Measurements from ENCODE around the gene ARHGAP45. TPM values are rescaled to one million over a fixed set of nuclear protein-coding genes. Genes with fewer than 3 reads are reported as not detected.
A peak's percentile ranks its signal among the peaks of the same experiment; 100 is the strongest.

The ARHGAP45 gene
- total RNA-seq, 2 donors from 2014 or later: 603 to 646 TPM

GRCh38 chr19:1073956-1074517 lies 7.1 kb downstream of the ARHGAP45 start:
- H3K4me1 Mint-ChIP-seq: peaks cover 43% of the 10 kb centered on the region
- peaks cover 13% of the 10 kb centered on the region for H3K36me3 Mint-ChIP-seq (ENCODE audit: low read depth)
- ATAC-seq: no peak

GRCh38 chr19:1074544-1075283 lies 7.7 kb downstream of the ARHGAP45 start:
- Mint-ChIP-seq H3K4me1 (peaks cover 41% of the 10 kb centered on the region), H3K36me3 (ENCODE audit: low read depth) (peaks cover 9% of the 10 kb centered on the region), H3K27ac (peak overlapping the region; percentile 97), H3K27me3 (no peaks in the 10 kb centered on the region), H3K4me3 (peak overlapping the region; percentile 79)
- no peaks in the 10 kb centered on the region for H3K9me3 ChIP-seq (ENCODE audit: control insufficient read depth, low read length, poor library complexity, severe bottlenecking)
- DNase-seq: peak; percentile 91 to 95 (median 93)
- peak; percentile 49 for ATAC-seq

More at GRCh38 chr19:1073956-1074517, 7.1 kb downstream of the ARHGAP45 start:
- H3K9me3 ChIP-seq (ENCODE audit: control insufficient read depth, low read length, poor library complexity, severe bottlenecking): no peaks in the 10 kb centered on the region
- no peaks in the 10 kb centered on the region for H3K27me3 Mint-ChIP-seq
- peak overlapping the region; percentile 79 for H3K4me3 Mint-ChIP-seq
- H3K27ac Mint-ChIP-seq: peak overlapping the region; percentile 96
- DNase-seq: no peak

- ATAC-seq (no peak), DNase-seq (no peak)
- no peaks in the 10 kb centered on the region for H3K27me3 Mint-ChIP-seq
- H3K4me1 Mint-ChIP-seq: peaks cover 52% of the 10 kb centered on the region
- peak overlapping the region; percentile 86 for H3K4me3 Mint-ChIP-seq
- peaks cover 9% of the 10 kb centered on the region for H3K36me3 Mint-ChIP-seq (ENCODE audit: low read depth)
- no peaks in the 10 kb centered on the region for H3K9me3 ChIP-seq (ENCODE audit: control insufficient read depth, low read length, poor library complexity, severe bottlenecking)
- H3K27ac Mint-ChIP-seq: peak overlapping the region; percentile 97
Measured at GRCh38 chr19:1076046-1076386, 9.0 kb downstream of the ARHGAP45 start.

GRCh38 chr19:1076951-1077350 lies 10.0 kb downstream of the ARHGAP45 start:
- peaks cover 51% of the 10 kb centered on the region for H3K4me1 Mint-ChIP-seq

GRCh38 chr19:1079566-1080111 lies 12.7 kb downstream of the ARHGAP45 start:
- peak overlapping the region; percentile 92 for H3K4me3 Mint-ChIP-seq
- DNase-seq: no peak
- peaks cover 2% of the 10 kb centered on the region for H3K36me3 Mint-ChIP-seq (ENCODE audit: low read depth)
- no peak for ATAC-seq
- H3K9me3 ChIP-seq (ENCODE audit: control insufficient read depth, low read length, poor library complexity, severe bottlenecking): no peaks in the 10 kb centered on the region
- no peaks in the 10 kb centered on the region for H3K27me3 Mint-ChIP-seq
- peaks cover 43% of the 10 kb centered on the region for H3K4me1 Mint-ChIP-seq
- H3K27ac Mint-ChIP-seq: peak overlapping the region; percentile 97

More at GRCh38 chr19:1076951-1077350, 10.0 kb downstream of the ARHGAP45 start:
- DNase-seq (peak; percentile 81 to 91 (median 85)), ATAC-seq (peak; percentile 80)
- H3K36me3 Mint-ChIP-seq (ENCODE audit: low read depth): peaks cover 6% of the 10 kb centered on the region
- H3K27me3 Mint-ChIP-seq: no peaks in the 10 kb centered on the region
- no peaks in the 10 kb centered on the region for H3K9me3 ChIP-seq (ENCODE audit: control insufficient read depth, low read length, poor library complexity, severe bottlenecking)
- peak overlapping the region; percentile 92 for H3K4me3 Mint-ChIP-seq
- H3K27ac Mint-ChIP-seq: peak overlapping the region; percentile 97

- DNase-seq: no peak
- ATAC-seq: no peak
- H3K4me1 Mint-ChIP-seq: peaks cover 47% of the 10 kb centered on the region
- H3K27ac Mint-ChIP-seq: peak overlapping the region; percentile 97
- H3K4me3 Mint-ChIP-seq: peak overlapping the region; percentile 92
- no peaks in the 10 kb centered on the region for H3K27me3 Mint-ChIP-seq
- peaks cover 6% of the 10 kb centered on the region for H3K36me3 Mint-ChIP-seq (ENCODE audit: low read depth)
- H3K9me3 ChIP-seq (ENCODE audit: control insufficient read depth, low read length, poor library complexity, severe bottlenecking): no peaks in the 10 kb centered on the region
Measured at GRCh38 chr19:1080360-1081161, 13.6 kb downstream of the ARHGAP45 start.

- no peaks in the 10 kb centered on the region for H3K9me3 ChIP-seq (ENCODE audit: control insufficient read depth, low read length, poor library complexity, severe bottlenecking)
- ATAC-seq: no peak
- peaks cover 7% of the 10 kb centered on the region for H3K36me3 Mint-ChIP-seq (ENCODE audit: low read depth)
- H3K27me3 Mint-ChIP-seq: no peaks in the 10 kb centered on the region
- H3K4me1 Mint-ChIP-seq: peaks cover 41% of the 10 kb centered on the region
- peak overlapping the region; percentile 97 for H3K27ac Mint-ChIP-seq
- peak in 1 of 3 donors; percentile 24 for DNase-seq
- H3K4me3 Mint-ChIP-seq: peak overlapping the region; percentile 92
Measured at GRCh38 chr19:1081301-1082164, 14.6 kb downstream of the ARHGAP45 start.

GRCh38 chr19:1082165-1082927 lies 15.4 kb downstream of the ARHGAP45 start:
- H3K27me3 Mint-ChIP-seq: no peaks in the 10 kb centered on the region
- peaks cover 37% of the 10 kb centered on the region for H3K4me1 Mint-ChIP-seq
- no peaks in the 10 kb centered on the region for H3K9me3 ChIP-seq (ENCODE audit: control insufficient read depth, low read length, poor library complexity, severe bottlenecking)
- H3K27ac Mint-ChIP-seq: peak overlapping the region; percentile 84
- DNase-seq (peak; percentile 76 to 96 (median 88)), ATAC-seq (peak; percentile 84)
- peaks cover 7% of the 10 kb centered on the region for H3K36me3 Mint-ChIP-seq (ENCODE audit: low read depth)
- H3K4me3 Mint-ChIP-seq: peak overlapping the region; percentile 80

- Mint-ChIP-seq H3K27ac (peak overlapping the region; percentile 90), H3K4me1 (peaks cover 40% of the 10 kb centered on the region), H3K27me3 (no peaks in the 10 kb centered on the region), H3K4me3 (peak overlapping the region; percentile 49), H3K36me3 (ENCODE audit: low read depth) (peaks cover 4% of the 10 kb centered on the region)
- ATAC-seq (no peak), DNase-seq (peak in 1 of 3 donors; percentile 15)
- H3K9me3 ChIP-seq (ENCODE audit: control insufficient read depth, low read length, poor library complexity, severe bottlenecking): no peaks in the 10 kb centered on the region
Measured at GRCh38 chr19:1082928-1083816, 16.2 kb downstream of the ARHGAP45 start.

- DNase-seq (peak in 1 of 3 donors; percentile 13), ATAC-seq (no peak)
- Mint-ChIP-seq H3K4me3 (peak overlapping the region; percentile 49), H3K27ac (peak overlapping the region; percentile 90), H3K4me1 (peaks cover 44% of the 10 kb centered on the region), H3K27me3 (no peaks in the 10 kb centered on the region), H3K36me3 (ENCODE audit: low read depth) (peaks cover 4% of the 10 kb centered on the region)
- no peaks in the 10 kb centered on the region for H3K9me3 ChIP-seq (ENCODE audit: control insufficient read depth, low read length, poor library complexity, severe bottlenecking)
Measured at GRCh38 chr19:1084024-1084868, 17.3 kb downstream of the ARHGAP45 start.

Measured in T-helper 17 cell (primary cell).